Uterus (tissue), 2 donors: ENCODE data around the gene EXOC6.

Experiments used
- CTCF ChIP-seq, 4 experiments: fragments of 200-600 bp in 2 of 4; fragments of 450-650 bp in 2 of 4; sonication (generic) in 2 of 4; IDR thresholded peaks; one replicate each; pipeline ENCODE4 v1.5.1; 2016 to 2019; ENCODE audit warnings: antibody characterized with exemption in 4 of 4, mild to moderate bottlenecking in 2 of 4, moderate library complexity in 1 of 4
- POLR2A ChIP-seq, 2 donors: fragments of 450-650 bp; IDR thresholded peaks; one replicate each; pipeline ENCODE4 v1.6.1; 2016; ENCODE audit warnings: antibody characterized with exemption in 2 of 2, mild to moderate bottlenecking in 1 of 2, moderate library complexity in 1 of 2

GRCh38 chr10:92814790-92815189, 33.5 kb upstream of the EXOC6 start:
- TF ChIP-seq POLR2A (IDR thresholded peaks at IDR 0.05) = no peak
- TF ChIP-seq CTCF (IDR thresholded peaks at IDR 0.05) = no peak
